Midbrain (tissue), 1 donor: ENCODE data around the gene EXOSC10.
A peak's percentile ranks its signal among the peaks of the same experiment; 100 is the strongest.
"Not testable (repeated sequence)": the region's sequence is repeated elsewhere in the genome, so short reads cannot be mapped to it uniquely, and the experiment has no call there.

Experiments used
- DNase-seq: peaks from one replicate; lab custom pipeline; 2025; lab: John Stamatoyannopoulos, UW

EXOSC10 gene

DNA sequence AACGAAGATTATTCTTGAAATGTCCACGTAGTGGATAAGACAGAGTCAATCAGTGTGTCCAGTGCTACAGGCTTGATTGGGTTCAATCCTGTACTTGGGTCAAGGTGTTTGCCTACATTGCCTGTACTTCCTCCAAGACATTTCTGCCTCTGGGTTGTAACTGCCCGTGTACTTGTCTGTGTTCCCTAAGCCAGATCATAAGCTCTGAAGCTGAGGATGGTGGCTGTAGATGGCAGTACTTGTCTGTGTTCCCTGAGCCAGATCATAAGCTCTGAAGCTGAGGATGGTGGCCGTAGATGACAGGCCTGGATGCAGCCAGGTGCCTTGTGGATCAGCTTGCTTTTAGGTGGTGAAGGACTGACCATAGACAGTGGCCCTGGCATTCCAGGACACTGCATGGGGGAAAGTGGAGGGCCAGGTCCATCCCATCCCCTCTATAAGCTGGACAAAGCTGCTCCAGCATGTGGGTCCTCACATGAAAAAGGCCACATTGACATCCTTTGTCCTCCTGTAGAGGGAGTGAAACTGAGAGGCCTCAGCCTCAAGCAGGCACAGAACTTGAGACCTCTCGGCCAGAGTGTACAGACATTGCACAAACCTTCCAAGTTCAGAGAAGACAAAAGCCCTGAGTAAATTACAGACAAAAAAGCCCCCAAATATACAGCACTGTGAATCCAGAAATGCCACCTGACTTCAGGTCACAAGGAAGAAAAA, 37.9 kb downstream of the EXOSC10 start:
- no peak for DNase-seq

DNA sequence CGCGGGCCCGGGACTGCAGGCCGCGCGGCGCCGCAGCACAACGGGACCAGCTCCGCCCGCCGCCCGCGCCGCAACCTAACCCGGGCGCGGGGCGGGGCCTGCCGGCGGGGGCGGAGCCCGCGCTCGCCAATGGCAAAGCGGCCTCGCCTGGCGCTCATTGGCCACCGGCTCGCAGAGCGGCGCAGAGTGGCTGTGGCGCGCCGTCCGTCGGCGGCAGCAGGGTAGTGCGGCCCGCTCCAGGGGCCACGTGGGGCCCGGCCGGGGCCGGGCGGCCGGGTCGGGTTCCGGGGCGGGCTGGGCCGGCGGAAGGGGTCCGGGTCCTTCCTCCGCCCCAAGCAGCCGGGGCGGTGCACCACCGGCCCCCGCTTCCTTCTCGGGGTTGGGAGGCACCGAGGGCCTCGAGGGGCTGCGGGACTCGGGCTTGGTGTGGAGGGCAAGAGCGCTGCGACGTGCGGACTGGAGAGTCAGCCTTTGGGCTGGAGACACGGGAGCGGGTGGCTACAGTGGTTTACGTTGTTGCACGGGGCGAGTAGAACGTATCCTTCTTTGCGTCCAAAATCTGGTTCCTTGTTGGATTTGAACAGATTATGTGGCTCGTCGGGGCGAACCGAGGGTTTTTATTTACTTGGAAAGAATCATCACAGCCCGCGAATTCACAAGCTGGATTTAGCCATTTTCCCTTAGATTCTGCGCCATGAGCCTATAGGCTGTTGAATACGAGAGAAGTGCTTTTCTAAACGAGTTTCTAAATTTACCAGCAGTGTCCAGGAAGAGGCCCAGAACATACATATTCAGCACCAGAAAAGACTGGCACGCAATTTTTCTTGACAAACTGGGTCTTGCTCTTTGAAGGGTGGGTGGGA, 39.5 kb downstream of the EXOSC10 start, which contains the start of gene SRM:
Gene SRM, minus strand, starts transcription at position 51 of the 863 bp plus-strand sequence. CDS start 75 bp downstream, outside the sequence.
- DNase-seq, result peak; percentile 92

- no peak for DNase-seq
Observed at GRCh38 chr1:11059155-11059967, 40.3 kb downstream of the EXOSC10 start.

- DNase-seq, result no peak
Observed at GRCh38 chr1:11058595-11059154, 41.0 kb downstream of the EXOSC10 start.

DNA sequence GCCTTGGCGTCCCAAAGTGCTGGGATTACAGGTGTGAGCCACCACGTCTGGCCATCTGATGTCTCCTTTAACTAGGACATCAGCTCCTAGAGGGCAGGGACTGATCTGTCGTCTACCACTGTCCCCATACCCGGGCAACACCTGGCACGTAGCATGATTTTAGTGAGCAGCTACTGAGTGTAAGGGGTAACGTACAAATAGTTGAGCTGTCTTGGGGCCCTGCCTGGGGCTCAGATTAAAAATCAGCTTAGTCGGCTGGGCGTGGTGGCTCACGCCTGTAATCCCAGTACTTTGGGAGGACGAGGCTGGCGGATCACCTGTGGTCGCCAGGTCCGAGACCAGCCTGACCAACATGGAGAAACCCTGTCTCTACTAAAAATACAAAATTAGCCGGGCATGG, 41.6 kb downstream of the EXOSC10 start:
- DNase-seq, result no peak

- no peak for DNase-seq
Observed at GRCh38 chr1:11057477-11057876, 42.2 kb downstream of the EXOSC10 start.

GRCh38 chr1:11056504-11056903, 43.2 kb downstream of the EXOSC10 start:
- DNase-seq, result no peak

DNA sequence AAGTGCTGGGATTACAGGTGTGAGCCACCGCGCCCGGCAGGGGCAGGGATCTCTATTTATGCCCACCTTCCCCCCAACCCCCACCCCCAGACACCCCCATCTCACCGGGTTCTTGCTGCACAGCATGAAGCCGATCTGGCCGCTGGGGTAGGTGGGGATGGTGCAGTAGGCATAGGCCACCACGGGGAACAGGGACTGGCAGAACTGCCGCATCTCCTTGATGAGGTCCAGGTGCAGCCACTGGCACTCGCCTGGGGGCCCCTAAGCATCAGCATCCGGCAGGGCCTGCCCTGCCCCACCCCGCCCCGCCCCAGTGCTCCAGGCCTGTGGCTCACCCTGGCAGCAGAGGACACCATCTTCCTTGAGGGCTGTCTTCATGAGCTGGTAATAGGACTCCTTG, 44.0 kb downstream of the EXOSC10 start:
- DNase-seq, result no peak

DNA sequence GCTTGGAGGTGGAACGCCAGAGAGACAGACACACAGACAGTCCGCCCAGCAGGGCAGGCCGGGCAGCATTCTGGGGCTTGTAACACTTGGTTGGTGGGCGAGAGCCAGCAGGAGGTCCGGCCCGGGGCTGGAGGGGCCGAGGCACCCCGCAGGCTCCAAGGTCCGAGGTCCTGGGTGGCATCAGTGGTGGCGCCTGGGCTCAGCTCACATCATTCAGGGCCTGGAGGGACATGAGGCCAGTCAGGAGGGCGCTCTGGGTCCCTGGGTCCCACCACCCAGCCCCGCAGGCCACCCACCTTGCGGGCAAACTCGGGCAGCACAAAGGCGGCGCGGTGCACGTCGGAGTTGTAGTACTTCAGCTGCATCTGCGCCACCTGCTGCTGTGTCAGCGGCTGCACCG, 45.0 kb downstream of the EXOSC10 start:
- DNase-seq, result no peak

- DNase-seq, result no peak
Observed at GRCh38 chr1:11054181-11054580, 45.5 kb downstream of the EXOSC10 start.

- DNase-seq, result no peak
Observed at GRCh38 chr1:11053758-11054137, 45.9 kb downstream of the EXOSC10 start.

DNA sequence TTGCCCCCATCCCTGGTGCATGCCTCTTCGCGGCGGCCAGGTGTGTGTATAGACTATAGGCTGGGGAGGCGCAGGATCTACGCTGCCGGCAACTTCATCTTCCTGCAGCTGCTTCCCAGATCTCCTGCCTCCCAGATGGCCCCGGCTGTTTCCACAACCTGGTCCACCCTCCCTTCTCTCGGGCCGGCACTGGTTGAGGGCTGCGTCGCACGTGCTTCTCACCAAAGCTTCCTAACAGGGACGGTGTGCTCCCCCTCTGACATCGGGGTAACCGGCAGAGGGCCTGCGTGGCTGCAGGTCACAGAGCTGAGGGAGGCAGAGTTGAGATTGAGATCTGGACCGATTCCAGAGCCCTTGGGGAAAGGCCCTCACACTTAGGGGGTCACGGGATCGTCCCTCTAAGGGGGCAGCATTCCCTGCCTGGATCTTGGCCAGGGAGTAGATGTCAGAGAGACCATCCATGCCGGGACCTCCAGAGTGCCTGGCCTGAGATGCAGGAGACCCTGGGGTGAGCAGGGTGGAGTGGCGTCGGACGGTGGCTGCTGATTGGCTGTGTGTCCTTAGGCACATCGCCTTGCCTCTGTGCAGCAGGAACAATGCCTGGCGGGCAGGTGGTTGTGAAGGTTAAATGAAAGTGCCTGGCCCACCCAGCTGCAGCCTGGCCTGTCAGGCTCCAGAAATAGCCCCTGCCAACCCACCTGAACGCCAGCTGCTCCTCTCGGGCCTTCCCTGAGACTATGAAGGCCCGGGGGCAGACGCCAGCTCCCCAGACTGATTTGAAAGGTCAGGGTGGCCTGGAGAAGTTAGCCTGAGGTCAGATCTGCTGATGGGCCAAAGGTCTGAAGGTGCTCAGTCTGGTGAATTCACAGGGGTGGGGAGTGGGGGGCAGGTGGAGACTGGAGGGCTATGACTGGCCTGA, 46.6 kb downstream of the EXOSC10 start:
- no peak for DNase-seq

DNA sequence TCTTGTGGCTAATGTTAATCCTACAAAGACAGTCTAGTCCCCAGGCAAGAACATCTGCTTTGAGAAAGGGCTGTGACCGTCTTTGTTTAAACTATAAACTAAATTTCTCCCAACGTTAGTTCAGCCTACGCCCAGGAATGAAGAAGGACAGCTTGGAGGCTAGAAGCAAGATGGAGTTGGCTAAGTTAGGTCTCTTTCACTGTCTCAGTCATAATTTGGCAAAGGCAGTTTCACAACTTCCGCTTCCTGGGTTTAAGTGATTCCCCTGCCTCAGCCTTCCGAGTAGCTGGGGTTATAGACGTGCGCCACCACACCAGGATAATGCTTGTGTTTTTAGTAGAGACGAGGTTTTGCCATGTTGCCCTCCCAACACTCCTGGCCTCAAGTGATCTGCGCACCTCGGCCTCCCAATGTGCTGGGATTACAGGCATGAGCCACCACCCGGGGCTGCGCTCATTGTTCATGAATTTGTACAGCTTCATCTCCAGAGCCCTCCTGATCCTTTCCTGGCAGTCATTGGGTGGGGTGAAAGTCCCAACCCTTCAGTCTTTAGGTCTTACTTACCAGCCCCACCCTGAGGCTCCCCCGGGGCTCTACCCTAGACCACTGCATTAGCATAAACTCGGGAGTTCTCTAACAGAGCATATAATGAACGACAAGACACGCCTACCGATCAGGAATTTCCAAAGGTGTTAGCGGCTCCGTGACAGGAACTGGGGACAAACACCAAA, 47.7 kb downstream of the EXOSC10 start:
- DNase-seq, result no peak

DNA sequence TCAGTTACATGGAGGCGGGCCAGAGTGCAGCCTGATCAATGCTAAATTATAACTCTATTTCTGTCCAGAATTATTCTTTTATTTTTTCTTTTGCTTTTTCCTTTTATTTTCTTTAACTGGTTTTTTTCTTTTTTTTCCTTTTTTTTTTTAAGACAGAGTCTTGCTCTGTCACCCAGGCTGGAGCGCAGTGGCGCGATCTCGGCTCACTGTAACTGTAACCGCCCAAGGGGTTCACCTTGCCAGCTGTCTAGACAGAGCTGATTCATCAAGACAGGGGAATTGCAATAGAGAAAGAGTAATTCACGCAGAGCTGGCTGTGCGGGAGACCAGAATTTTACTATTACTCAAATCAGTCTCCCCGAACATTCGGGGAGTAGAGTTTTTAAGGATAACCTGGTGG, 48.5 kb downstream of the EXOSC10 start:
- not testable (repeated sequence) for DNase-seq

DNA sequence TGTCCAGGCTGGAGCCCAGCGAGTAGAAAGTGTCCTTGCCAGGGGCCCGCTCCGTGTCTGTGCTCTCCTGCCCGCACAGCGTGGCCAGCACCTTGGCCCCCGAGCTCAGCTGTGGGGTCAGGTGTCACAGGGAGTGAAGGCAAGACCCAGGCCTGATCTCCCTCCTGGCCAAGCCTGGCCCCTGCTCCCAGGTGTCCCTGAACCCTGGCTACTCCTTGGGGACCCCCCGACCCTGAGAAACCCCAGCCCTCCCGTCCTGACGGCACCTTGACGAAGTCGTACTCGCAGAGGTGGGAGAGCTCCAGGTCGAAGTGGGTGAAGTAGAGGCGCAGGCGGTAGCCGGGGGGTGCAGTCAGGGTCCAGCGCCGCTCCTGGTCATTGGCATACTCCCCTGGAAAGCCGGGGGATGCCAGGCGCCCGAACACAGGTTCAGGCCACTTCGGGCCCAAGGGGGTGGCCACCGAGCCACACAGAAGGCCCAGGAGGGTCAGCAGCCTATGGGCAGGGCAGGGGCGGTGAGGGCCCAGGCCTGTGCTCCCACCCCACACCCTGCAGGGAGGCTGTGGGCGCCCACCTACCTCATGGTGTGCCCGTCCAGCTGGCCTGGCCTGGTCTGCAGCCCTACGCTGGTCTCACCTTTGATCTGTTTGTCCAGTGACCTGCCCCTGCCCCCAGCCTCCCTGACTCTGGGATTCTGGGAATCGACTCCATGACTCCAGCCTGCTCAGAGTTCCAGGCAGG, 52.9 kb downstream of the EXOSC10 start, which contains the start of gene MASP2:
Gene MASP2, minus strand, starts transcription at position 615 of the 741 bp plus-strand sequence. Its CDS starts 32 bp downstream, at position 583.
- DNase-seq, result no peak

GRCh38 chr1:11046270-11046566, 53.5 kb downstream of the EXOSC10 start:
- no peak for DNase-seq

DNA sequence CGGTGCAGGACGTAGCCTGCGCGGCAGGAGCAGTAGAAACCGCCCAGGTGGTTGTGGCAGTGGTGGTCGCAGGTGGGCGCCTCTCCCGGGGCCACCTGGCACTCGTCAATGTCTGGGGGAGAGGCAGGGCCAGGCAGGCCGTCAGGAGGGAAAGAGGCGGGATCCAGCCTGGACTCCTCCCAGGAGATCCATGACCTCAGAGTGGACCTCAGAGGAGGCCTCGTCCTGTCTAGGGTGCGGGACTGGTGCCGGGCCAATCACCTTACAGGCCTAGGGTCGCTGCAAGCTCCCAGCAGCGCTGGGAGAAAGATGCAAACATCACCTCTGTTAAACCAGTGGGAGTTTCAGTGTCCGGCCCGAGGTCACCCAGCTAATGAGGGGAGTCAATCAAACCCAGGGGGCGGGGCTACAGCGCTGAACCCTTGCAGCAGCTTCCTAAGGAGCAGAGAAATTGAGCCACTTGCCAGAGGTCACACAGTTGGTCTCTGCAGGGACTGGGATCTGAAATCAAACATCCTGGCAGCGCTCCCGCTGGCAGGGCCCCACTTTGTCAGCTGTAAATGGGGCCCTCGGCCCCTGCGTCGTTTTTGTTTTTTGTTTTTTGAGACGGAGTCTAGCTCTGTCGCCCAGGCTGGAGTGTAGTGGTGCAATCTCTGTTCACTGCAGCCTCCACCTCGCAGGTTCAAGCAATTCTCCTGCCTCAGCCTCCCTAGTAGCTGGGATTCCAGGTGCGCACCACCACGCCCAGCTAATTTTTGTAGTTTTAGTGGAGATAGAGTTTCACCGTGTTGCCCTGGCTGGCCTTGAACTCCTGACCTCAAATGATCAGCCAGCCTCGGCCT, 54.0 kb downstream of the EXOSC10 start:
- no peak for DNase-seq

GRCh38 chr1:11044849-11045427, 54.7 kb downstream of the EXOSC10 start:
- no peak for DNase-seq
